NCI-H2029 (cell line): ENCODE measurements around the gene ROR2.
"Not testable (repeated sequence)": the region's sequence is repeated elsewhere in the genome, so short reads cannot be mapped to it uniquely, and the experiment has no call there.

Experiments used
- DNase-seq: peaks from one replicate; lab custom pipeline; 2025; lab: John Stamatoyannopoulos, UW

The ROR2 gene

DNA sequence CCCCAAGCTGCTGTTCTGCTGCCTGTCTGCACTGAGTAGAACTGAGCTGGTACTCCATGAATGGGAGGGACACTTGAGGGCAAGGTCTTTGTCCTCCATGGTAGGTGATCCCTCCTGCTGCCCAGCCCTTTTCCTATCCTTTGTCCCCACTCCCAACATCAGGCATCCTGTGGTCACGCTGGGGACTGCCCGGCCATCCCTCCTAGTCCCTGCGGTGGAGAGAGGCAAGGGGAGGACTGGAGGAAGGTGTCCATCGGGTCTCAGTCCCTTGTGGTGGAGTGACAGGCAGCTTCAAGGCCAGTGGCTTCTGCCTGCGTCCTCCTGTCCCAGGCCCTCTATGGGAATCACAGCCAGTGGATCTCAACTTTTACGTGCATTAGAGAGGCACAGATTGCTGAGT, 25.9 kb downstream of the ROR2 start:
- no peak for DNase-seq

DNA sequence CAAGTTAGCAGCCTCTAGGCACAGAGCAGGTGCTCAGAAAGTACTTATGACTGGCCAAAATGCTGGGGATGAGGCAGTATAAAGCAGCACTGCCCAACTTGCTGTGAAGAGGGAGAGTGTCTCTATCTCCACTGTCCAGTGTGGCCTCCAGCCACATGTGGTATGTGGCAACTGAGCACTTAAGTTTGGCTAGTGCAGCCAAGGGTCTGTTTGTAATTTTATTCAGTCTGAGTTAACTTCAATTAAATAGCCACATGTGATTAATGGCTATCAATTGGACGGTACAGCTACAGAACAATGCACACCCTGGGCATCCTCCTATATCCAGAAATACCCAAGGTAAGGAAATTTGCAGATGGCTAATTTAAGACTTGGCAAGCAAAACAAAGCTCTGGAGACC, 26.9 kb downstream of the ROR2 start:
- no peak for DNase-seq

- DNase-seq, result no peak
These were observed 28.7 kb downstream of the ROR2 start for GRCh38 chr9:91921371-91921770.

GRCh38 chr9:91920630-91921350, 29.2 kb downstream of the ROR2 start:
- no peak for DNase-seq

DNA sequence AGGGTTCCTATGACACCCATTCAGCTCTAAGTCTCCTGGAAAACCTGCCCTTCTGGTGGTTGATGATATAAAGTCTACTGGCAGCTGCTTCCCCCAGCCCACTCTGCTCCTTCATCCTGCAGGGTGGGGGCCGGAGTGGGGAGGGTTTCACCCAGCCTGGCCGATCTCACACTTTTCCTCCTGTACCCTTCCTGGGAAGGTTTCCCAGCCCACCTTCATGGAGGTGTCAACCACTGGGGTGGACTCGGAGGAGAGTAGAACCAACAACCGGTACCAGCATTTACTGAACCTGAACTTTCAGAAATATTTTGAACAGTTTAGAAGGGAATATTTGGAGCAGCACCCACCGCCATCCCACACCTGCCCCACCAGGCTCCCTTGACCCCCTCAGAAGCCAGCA, 30.4 kb downstream of the ROR2 start:
- DNase-seq, result no peak

DNA sequence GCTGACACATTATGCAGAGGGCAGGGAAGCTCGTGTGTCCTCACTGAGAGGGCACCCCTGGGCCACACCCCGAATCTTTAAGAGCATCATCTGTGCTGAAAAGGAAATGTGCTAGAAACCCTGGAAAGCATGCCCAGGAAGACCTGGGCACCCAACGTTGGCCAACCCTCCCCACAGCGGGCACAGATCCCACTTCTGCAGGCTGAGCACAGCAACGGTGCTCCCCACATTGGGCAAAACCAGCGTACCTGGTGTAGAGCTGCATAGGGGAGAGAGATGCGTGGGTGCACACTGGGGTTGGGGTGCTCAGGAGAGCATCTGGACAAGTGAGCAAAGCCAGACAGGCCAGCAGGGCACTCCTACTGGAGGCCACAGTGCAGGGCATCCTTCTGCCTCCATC, 32.6 kb downstream of the ROR2 start:
- DNase-seq, result no peak

DNA sequence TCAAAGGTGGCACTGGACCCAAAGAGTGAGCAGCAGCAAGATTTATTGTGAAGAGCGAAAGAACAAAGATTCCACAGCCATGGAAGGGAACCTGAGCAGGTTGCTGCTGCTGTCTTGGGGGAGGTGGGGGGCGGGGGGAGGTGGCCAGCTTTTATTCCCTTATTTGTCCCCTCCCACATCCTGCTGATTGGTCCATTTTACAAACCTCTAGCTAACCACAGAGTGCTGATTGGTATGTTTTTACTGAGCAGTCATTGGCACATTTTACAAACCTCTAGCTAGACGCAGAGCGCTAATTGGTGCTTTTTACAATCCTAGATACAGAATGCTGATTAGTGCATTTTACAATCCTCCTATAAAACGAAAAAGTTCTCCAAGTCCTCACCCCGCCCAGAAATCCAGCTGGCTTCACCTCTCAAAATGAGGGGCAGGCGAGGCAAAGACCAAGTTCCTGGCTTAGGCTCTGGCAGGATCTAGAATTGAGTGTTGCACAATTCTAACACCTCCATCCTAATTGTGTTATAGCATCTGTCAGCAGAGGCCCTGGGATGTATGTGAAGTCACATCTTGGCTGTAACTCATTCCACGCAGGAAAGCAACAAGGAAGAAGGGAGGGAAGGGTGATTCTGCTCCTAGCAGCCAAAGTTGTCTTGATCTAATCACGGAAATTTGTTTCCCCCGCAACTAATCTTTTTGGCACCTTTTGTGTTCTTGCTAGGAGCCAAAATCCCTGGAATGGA, 34.3 kb downstream of the ROR2 start:
- no peak for DNase-seq

DNA sequence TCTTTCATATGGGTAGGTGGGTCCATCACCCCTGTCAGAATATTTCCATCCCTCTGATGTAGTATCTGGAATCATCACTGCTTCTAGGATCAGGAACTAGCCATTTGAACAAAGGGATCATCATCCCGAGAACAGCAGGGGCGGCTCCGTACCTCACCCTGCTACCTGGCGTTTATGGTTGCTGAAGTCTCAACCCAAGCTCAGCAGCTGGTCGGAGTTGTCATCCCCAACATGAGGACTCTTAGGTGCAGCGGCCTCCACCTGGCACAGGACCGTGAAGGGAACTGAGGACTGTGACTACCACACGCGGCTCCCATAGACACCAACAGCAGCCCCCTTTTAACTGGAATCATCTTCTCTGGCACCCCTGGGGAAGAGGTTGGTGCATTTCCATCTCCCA, 35.1 kb downstream of the ROR2 start:
- no peak for DNase-seq

GRCh38 chr9:91914404-91914803, 35.6 kb downstream of the ROR2 start:
- no peak for DNase-seq

DNA sequence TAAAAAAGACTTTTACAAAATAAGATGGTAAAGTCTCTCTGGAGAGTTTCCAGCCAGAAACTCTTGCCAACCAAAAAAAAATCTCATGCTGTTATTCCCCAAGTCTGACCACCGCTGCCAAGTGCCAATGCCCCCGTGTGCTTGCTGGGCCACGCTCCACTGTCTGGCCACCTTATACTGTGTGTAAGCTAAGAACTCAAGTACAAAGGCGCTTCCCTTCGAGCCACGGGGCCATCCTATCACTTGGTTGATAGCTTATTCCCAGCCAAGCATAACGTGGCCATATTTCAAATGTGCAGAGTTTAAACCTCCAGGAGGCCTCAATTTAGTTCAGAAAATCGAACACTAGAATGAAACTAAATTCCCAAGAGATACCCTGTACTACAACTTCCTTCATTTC, 36.0 kb downstream of the ROR2 start:
- DNase-seq, result no peak

GRCh38 chr9:91913096-91913495, 36.9 kb downstream of the ROR2 start:
- DNase-seq, result no peak

- DNase-seq, result no peak
These were observed 38.4 kb downstream of the ROR2 start for GRCh38 chr9:91911657-91912056.

DNA sequence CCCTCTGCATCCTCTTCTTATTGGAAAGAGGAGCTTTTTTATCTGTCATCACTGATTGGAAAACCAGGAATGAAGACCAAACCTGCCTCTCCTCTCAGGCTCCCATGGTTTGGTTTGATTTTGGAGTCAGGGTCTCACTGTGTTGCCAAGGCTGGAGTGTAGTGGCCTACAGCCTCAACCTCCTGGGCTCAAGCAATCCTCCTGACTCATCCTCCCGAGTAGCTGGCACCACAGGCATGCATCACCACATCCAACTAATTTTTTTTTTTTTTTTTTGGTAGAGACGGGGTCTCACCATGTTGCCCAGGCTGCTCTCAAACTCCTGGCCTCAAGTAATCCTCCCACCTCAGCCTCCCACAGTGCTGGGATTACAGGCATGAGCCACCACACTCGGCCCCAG, 40.8 kb downstream of the ROR2 start:
- not testable (repeated sequence) for DNase-seq

DNA sequence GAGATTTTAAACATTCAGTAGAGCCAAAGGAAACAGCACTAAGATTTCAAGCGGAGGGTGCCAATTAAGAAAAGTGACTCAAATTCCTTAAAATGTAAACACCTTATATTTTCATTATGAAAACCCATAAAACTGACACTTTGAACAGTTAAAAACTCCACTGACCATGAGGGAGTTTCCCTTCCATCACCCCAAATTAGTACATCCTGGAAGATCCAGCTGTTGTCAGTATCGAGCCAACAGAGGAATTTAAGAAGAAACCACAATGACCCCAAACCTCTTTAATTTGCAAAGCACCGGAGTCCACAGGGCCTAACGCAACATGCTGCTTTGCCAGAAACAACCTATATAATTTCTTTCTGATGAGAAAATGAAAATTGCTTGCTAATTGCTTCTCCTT, 41.3 kb downstream of the ROR2 start:
- no peak for DNase-seq

- no peak for DNase-seq
These were observed 41.8 kb downstream of the ROR2 start for GRCh38 chr9:91908293-91908623.

GRCh38 chr9:91907484-91908292, 42.3 kb downstream of the ROR2 start:
- DNase-seq, result no peak

GRCh38 chr9:91905991-91906469, 44.0 kb downstream of the ROR2 start:
- no peak for DNase-seq

DNA sequence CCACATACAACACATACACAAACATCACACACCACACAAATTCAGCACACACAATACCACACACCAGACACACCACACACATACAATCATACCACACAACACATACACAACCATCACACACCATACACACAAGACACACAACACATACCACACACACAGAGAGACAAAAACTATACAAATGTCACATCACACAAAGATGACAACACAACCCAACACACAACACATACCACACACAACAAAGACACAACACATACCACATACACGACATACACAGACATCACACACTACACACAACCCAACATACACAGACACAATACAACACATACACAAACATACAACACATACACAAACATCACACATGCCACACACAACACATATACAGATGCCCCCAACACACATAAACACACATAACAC, 44.8 kb downstream of the ROR2 start:
- no peak for DNase-seq

- no peak for DNase-seq
These were observed 45.3 kb downstream of the ROR2 start for GRCh38 chr9:91904588-91905236.

- no peak for DNase-seq
These were observed 46.7 kb downstream of the ROR2 start for GRCh38 chr9:91903126-91903911.

DNA sequence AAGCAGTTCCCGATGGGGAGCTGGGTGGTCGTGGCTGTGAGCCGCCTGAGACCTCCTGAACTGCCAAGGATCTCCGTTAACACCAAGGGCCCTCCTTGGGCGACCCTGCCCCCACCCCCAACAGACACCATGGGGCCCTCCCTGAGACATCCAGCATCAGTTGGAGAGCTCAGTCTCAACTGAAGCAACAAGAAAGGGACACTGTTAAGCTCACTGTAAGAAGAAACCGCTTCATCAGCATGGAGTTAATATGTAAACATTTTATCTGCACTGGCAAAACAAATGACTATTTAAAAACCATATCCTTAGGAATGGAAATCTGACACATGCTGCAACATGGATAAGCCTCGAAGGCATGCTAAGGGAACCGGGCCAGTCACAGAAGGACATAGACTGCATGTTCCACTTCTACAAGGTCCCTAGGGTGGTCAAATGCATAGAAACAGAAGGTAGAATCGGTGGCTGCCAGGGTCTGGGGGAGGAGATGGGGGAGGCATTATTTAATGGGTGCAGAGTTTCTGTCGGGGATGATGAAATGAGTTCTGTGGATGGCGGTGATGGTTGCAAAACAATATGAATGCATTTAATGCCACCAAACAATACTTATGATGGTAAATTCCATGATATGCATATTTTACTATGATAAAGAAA, 47.4 kb downstream of the ROR2 start:
- no peak for DNase-seq
